Astrocyte (in vitro differentiated cells and primary cell): ENCODE results near the gene NFIA. TPM values are rescaled to one million over a fixed set of nuclear protein-coding genes. Genes with fewer than 3 reads are reported as not detected.

Experiments
- DNase-seq: peaks from one replicate; pipeline ENCODE4 v3.0.0-alpha.2; 2010; ENCODE audit warnings: low read depth
- FAIRE-seq: peaks from 2 replicates; lab custom pipeline; 2011; peaks lifted over from hg19 to GRCh38; lab: Jason Lieb, UNC
- H2AFZ ChIP-seq: 2 replicates; pipeline ENCODE4 v1.6.0; 2012; ENCODE audit warnings: low read depth, low read length, inconsistent platforms
- H3K27ac ChIP-seq: 2 replicates; pipeline ENCODE4 v1.5.1; 2011; ENCODE audit warnings: low read depth, low read length, inconsistent platforms
- H3K27me3 ChIP-seq: 2 replicates; pipeline ENCODE4 v1.6.0; 2011; ENCODE audit warnings: low read length, inconsistent platforms; ENCODE audit not compliant: insufficient read depth
- H3K36me3 ChIP-seq: 2 replicates; pipeline ENCODE4 v1.5.1; 2011; ENCODE audit warnings: low read length, inconsistent platforms; ENCODE audit not compliant: insufficient read depth
- H3K4me1 ChIP-seq: 2 replicates; pipeline ENCODE4 v1.5.1; 2011; ENCODE audit warnings: low read length, inconsistent platforms; ENCODE audit not compliant: insufficient read depth
- H3K4me2 ChIP-seq: 2 replicates; pipeline ENCODE4 v1.6.0; 2012; ENCODE audit warnings: low read length, inconsistent platforms
- H3K4me3 ChIP-seq: 2 replicates; pipeline ENCODE4 v1.5.1; 2011; ENCODE audit warnings: low read depth, mild to moderate bottlenecking, low read length, inconsistent platforms; ENCODE audit not compliant: insufficient read depth
- H3K79me2 ChIP-seq: 2 replicates; pipeline ENCODE4 v1.6.0; 2012; ENCODE audit warnings: mild to moderate bottlenecking, low read length, inconsistent platforms; ENCODE audit not compliant: insufficient read depth
- H3K9ac ChIP-seq: 2 replicates; pipeline ENCODE4 v1.6.0; 2012; ENCODE audit warnings: mild to moderate bottlenecking, low read length, inconsistent platforms
- H3K9me3 ChIP-seq: 2 replicates; pipeline ENCODE4 v1.5.1; 2012; ENCODE audit warnings: low read depth, mild to moderate bottlenecking, low read length, inconsistent platforms; ENCODE audit not compliant: insufficient read depth
- H4K20me1 ChIP-seq: 2 replicates; pipeline ENCODE4 v1.6.0; 2012; ENCODE audit warnings: low read length, inconsistent platforms; ENCODE audit not compliant: insufficient read depth
- H3K27ac Mint-ChIP-seq: one replicate; pipeline ENCODE4 v1.8.0; 2021; ENCODE audit warnings: mild to moderate bottlenecking, mixed read lengths; ENCODE audit not compliant: unreplicated experiment
- H3K27me3 Mint-ChIP-seq: one replicate; pipeline ENCODE4 v1.8.0; 2021; ENCODE audit warnings: low read depth, mixed read lengths; ENCODE audit not compliant: unreplicated experiment
- H3K36me3 Mint-ChIP-seq: one replicate; pipeline ENCODE4 v1.8.0; 2021; ENCODE audit warnings: low read depth, mixed read lengths; ENCODE audit not compliant: unreplicated experiment
- H3K4me1 Mint-ChIP-seq: one replicate; pipeline ENCODE4 v1.8.0; 2021; ENCODE audit warnings: low read depth, mixed read lengths; ENCODE audit not compliant: unreplicated experiment
- H3K4me3 Mint-ChIP-seq: one replicate; pipeline ENCODE4 v1.8.0; 2021; ENCODE audit warnings: mild to moderate bottlenecking, moderate library complexity, mixed read lengths; ENCODE audit not compliant: unreplicated experiment
- H3K9me3 Mint-ChIP-seq: one replicate; pipeline ENCODE4 v1.8.0; 2021; ENCODE audit warnings: mild to moderate bottlenecking, mixed read lengths; ENCODE audit not compliant: unreplicated experiment
- EZH2 ChIP-seq: IDR thresholded peaks from 2 replicates; pipeline ENCODE4 v1.6.1; 2012; ENCODE audit warnings: mild to moderate bottlenecking, low read length, inconsistent platforms; ENCODE audit not compliant: insufficient read depth
- total RNA-seq: library from RNA; stranded (reverse); gene quantifications from 2 replicates; pipeline ENCODE4 v1.2.1, GENCODE V29; 2021
- TF ChIP-seq, protein P1 (sequence below): IDR thresholded peaks from 2 replicates; pipeline ENCODE4 v1.5.1; 2011; ENCODE audit warnings: low read depth, mild to moderate bottlenecking, inconsistent platforms, low read length, moderate library complexity; ENCODE audit not compliant: insufficient read depth

NFIA gene
- total RNA-seq, 1 donor from 2014 or later, result 4.6 TPM

DNA sequence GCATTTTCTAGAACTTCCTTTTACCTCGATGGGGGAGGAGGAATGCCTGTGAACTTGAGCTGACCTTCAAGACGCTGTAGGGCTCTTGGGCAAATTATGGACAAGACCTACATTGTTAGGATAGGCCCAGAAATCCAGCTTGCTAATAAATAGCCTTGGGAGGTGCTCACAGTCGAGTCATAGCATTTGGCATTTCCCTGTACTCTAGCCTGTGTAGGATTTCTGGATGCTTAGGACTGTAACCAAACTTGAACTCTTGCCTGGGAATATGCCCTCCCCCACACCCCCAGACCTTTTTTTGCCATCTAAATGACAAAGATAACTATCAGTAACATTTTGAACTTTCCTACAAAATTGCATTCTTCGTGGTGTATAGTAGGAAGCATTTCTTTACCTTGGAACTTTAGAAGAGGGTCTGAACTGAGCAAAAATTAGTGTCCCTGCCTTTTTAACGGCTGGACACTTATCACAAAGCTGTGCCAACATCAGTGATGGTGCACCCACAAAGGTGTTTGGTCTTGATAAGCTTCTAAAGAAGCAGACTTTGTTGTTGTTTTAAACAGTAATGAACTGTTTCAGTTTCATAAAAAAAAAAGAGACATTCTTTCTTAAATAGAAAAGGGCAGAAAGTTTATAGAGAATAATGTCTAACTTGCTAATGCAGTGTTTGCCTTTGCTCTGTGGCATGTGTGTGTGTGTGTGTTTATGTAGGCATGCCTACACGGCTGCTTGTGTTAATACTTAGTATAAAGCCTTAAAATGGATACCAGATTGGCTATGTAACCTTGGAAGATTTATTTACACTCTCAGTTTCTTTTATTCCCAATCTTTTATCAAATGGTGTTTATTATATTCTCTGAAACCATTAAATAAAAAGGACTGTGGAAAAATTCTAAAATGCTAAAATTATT, 88.2 kb downstream of the NFIA start:
- Histone ChIP-seq H3K79me2 (no peaks in the 10 kb centered on the region), H3K9ac (no peak overlapping the region), H3K4me2 (no peak overlapping the region), H3K9me3 (no peaks in the 10 kb centered on the region), H2AFZ (no peak overlapping the region), H3K4me3 (no peak overlapping the region), H3K4me1 (peaks cover 4% of the 10 kb centered on the region), H3K27me3 (no peaks in the 10 kb centered on the region), H3K27ac (no peak overlapping the region), H4K20me1 (no peaks in the 10 kb centered on the region), H3K36me3 (no peaks in the 10 kb centered on the region)
- Mint-ChIP-seq H3K27ac (no peak overlapping the region), H3K36me3 (no peaks in the 10 kb centered on the region), H3K9me3 (no peaks in the 10 kb centered on the region), H3K27me3 (peaks cover 24% of the 10 kb centered on the region), H3K4me3 (no peak overlapping the region), H3K4me1 (peaks cover 12% of the 10 kb centered on the region)
- FAIRE-seq (no peak), DNase-seq (no peak)
- TF ChIP-seq, protein P1, sequence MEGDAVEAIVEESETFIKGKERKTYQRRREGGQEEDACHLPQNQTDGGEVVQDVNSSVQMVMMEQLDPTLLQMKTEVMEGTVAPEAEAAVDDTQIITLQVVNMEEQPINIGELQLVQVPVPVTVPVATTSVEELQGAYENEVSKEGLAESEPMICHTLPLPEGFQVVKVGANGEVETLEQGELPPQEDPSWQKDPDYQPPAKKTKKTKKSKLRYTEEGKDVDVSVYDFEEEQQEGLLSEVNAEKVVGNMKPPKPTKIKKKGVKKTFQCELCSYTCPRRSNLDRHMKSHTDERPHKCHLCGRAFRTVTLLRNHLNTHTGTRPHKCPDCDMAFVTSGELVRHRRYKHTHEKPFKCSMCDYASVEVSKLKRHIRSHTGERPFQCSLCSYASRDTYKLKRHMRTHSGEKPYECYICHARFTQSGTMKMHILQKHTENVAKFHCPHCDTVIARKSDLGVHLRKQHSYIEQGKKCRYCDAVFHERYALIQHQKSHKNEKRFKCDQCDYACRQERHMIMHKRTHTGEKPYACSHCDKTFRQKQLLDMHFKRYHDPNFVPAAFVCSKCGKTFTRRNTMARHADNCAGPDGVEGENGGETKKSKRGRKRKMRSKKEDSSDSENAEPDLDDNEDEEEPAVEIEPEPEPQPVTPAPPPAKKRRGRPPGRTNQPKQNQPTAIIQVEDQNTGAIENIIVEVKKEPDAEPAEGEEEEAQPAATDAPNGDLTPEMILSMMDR, result no peak
- no peak for TF ChIP-seq EZH2

DNA sequence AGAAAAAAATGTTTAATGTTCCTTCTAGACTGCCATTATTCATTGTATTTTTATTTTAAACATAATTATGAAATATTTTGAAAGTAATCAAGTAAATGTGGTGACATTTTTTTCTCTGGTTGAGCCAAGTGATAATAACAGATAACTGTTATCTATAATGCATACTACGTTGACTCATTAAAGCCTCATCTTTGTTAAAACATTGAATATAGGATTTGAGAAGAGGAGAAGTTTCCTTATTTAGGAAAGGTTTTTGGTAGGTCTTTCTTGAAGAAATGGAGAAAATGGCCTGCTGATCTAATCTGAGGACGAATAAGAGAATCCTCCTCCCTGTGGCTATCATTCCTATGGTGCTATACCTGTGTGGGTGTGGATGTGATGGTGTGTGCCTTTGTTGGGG, 89.0 kb downstream of the NFIA start:
- H3K9ac ChIP-seq, result no peak overlapping the region
- H3K4me3 ChIP-seq, result no peak overlapping the region
- no peak for TF ChIP-seq EZH2
- TF ChIP-seq, protein P1, result no peak
- peaks cover 12% of the 10 kb centered on the region for H3K4me1 Mint-ChIP-seq
- no peak overlapping the region for H3K4me2 ChIP-seq
- H3K36me3 Mint-ChIP-seq, result no peaks in the 10 kb centered on the region
- DNase-seq, result no peak
- no peak overlapping the region for H3K27ac Mint-ChIP-seq
- H3K9me3 Mint-ChIP-seq, result no peaks in the 10 kb centered on the region
- no peaks in the 10 kb centered on the region for H3K79me2 ChIP-seq
- no peaks in the 10 kb centered on the region for H3K9me3 ChIP-seq
- H3K27me3 ChIP-seq, result no peaks in the 10 kb centered on the region
- peaks cover 4% of the 10 kb centered on the region for H3K4me1 ChIP-seq
- FAIRE-seq, result no peak
- no peak overlapping the region for H3K27ac ChIP-seq
- H2AFZ ChIP-seq, result no peak overlapping the region
- H3K27me3 Mint-ChIP-seq, result peaks cover 29% of the 10 kb centered on the region
- no peak overlapping the region for H3K4me3 Mint-ChIP-seq
- no peaks in the 10 kb centered on the region for H4K20me1 ChIP-seq
- H3K36me3 ChIP-seq, result no peaks in the 10 kb centered on the region

DNA sequence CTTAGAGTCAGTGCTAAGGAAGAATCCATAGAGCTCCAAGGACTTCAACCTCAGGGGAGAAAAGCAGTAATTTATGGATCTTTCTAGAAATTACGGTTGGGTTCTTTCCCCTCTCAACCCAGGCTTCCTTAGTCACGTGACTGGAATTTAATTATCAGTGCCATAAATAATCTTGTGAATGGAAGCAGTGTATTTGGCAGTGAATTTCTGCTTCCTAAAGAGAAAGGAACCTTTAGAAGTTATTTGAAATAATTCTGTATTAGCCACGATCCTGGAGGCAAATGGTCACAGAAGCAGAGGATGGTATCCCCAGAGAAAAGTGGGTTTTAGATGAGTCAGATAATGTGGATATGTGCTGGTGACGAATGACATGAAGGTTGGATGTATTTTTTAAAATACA, 89.6 kb downstream of the NFIA start:
- H3K9me3 ChIP-seq, result no peaks in the 10 kb centered on the region
- no peak overlapping the region for H3K4me2 ChIP-seq
- H3K36me3 ChIP-seq, result no peaks in the 10 kb centered on the region
- H3K79me2 ChIP-seq, result no peaks in the 10 kb centered on the region
- no peak for TF ChIP-seq EZH2
- TF ChIP-seq, protein P1, result no peak
- H3K36me3 Mint-ChIP-seq, result no peaks in the 10 kb centered on the region
- H2AFZ ChIP-seq, result no peak overlapping the region
- peaks cover 27% of the 10 kb centered on the region for H3K27me3 Mint-ChIP-seq
- no peaks in the 10 kb centered on the region for H3K9me3 Mint-ChIP-seq
- H3K4me3 Mint-ChIP-seq, result no peak overlapping the region
- FAIRE-seq, result no peak
- H3K9ac ChIP-seq, result no peak overlapping the region
- H4K20me1 ChIP-seq, result no peaks in the 10 kb centered on the region
- H3K4me3 ChIP-seq, result no peak overlapping the region
- no peaks in the 10 kb centered on the region for H3K27me3 ChIP-seq
- H3K27ac ChIP-seq, result no peak overlapping the region
- H3K27ac Mint-ChIP-seq, result no peak overlapping the region
- peaks cover 4% of the 10 kb centered on the region for H3K4me1 ChIP-seq
- no peak for DNase-seq
- H3K4me1 Mint-ChIP-seq, result peaks cover 12% of the 10 kb centered on the region
